Measurements from ENCODE around the gene DGKQ. TPM values are rescaled to one million over a fixed set of nuclear protein-coding genes. Genes with fewer than 3 reads are reported as not detected.

Gene DGKQ
- total and polyA plus RNA-seq, 9 of the 15 experiments (the other 6 are each of a cell fraction or from before 2014, with no cell fraction given), result 0.17 to 22.0 (median 5.6) TPM

DNA sequence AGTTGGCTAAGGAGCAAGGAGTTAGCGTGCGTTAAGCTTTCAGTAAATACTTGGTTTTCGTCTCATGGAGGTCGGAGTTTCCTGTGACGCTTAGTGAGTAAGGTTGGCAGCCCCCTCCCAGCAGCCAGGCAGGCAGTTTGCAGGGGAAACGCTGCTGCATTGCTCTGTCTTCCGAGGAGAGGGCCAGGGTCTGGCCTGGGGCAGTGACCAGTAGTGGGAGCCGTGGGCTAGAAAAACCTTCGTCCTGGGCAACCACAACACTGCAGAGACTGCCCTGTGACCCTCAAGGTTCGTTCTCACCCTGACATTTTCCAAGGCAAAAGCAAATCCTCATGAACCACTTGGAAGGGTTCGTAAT lies 40.7 kb downstream of the DGKQ start (continued):
- TF ChIP-seq SMARCA5 (IDR thresholded peaks at IDR 0.05), result 0 out of 2 replicates have a peak, but pooled peaks have one; percentile 16
- no peak for TF ChIP-seq NCOA1 (IDR thresholded peaks at IDR 0.05; ENCODE audit: low read depth)
- TF ChIP-seq ZNF444 (CRISPR knock-in tag; IDR thresholded peaks at IDR 0.05), result no peak
- TF ChIP-seq, protein P1, sequence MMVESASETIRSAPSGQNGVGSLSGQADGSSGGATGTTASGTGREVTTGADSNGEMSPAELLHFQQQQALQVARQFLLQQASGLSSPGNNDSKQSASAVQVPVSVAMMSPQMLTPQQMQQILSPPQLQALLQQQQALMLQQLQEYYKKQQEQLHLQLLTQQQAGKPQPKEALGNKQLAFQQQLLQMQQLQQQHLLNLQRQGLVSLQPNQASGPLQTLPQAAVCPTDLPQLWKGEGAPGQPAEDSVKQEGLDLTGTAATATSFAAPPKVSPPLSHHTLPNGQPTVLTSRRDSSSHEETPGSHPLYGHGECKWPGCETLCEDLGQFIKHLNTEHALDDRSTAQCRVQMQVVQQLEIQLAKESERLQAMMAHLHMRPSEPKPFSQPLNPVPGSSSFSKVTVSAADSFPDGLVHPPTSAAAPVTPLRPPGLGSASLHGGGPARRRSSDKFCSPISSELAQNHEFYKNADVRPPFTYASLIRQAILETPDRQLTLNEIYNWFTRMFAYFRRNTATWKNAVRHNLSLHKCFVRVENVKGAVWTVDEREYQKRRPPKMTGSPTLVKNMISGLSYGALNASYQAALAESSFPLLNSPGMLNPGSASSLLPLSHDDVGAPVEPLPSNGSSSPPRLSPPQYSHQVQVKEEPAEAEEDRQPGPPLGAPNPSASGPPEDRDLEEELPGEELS (CRISPR knock-in tag; IDR thresholded peaks at IDR 0.05; ENCODE audit: borderline replicate concordance), result 0 out of 2 replicates have a peak, but pooled peaks have one; percentile 29
- no peak for TF ChIP-seq NUFIP1 (IDR thresholded peaks at IDR 0.05; ENCODE audit: partially characterized antibody)
- no peak for TF ChIP-seq FOXA3 (CRISPR knock-in tag; conservative IDR thresholded peaks at IDR 0.05 in 1 of 2, IDR thresholded peaks at IDR 0.05 in 1 of 2)
- 0 out of 4 replicates have a peak, but pooled peaks of 1 of the 2 experiments have one; percentile 22 for TF ChIP-seq HDAC1 (IDR thresholded peaks at IDR 0.05)
- 0 out of 2 replicates have a peak, but pooled peaks have one; percentile 0 for TF ChIP-seq PML (IDR thresholded peaks at IDR 0.05; ENCODE audit: low read length)
- TF ChIP-seq ZNF263 (CRISPR knock-in tag; IDR thresholded peaks at IDR 0.05; ENCODE audit: borderline replicate concordance), result 0 out of 2 replicates have a peak, but pooled peaks have one; percentile 8
- TF ChIP-seq, protein P2, sequence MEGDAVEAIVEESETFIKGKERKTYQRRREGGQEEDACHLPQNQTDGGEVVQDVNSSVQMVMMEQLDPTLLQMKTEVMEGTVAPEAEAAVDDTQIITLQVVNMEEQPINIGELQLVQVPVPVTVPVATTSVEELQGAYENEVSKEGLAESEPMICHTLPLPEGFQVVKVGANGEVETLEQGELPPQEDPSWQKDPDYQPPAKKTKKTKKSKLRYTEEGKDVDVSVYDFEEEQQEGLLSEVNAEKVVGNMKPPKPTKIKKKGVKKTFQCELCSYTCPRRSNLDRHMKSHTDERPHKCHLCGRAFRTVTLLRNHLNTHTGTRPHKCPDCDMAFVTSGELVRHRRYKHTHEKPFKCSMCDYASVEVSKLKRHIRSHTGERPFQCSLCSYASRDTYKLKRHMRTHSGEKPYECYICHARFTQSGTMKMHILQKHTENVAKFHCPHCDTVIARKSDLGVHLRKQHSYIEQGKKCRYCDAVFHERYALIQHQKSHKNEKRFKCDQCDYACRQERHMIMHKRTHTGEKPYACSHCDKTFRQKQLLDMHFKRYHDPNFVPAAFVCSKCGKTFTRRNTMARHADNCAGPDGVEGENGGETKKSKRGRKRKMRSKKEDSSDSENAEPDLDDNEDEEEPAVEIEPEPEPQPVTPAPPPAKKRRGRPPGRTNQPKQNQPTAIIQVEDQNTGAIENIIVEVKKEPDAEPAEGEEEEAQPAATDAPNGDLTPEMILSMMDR (IDR thresholded peaks at IDR 0.05 in 2 of 3, conservative IDR thresholded peaks at IDR 0.05 in 1 of 3; ENCODE audit: insufficient read depth in 2 of 3, low read depth in 1 of 3, low read length in 3 of 3), result peak; percentile 38 to 45 (median 45); a peak in 4 of 6 replicates
- TF ChIP-seq, protein P3, sequence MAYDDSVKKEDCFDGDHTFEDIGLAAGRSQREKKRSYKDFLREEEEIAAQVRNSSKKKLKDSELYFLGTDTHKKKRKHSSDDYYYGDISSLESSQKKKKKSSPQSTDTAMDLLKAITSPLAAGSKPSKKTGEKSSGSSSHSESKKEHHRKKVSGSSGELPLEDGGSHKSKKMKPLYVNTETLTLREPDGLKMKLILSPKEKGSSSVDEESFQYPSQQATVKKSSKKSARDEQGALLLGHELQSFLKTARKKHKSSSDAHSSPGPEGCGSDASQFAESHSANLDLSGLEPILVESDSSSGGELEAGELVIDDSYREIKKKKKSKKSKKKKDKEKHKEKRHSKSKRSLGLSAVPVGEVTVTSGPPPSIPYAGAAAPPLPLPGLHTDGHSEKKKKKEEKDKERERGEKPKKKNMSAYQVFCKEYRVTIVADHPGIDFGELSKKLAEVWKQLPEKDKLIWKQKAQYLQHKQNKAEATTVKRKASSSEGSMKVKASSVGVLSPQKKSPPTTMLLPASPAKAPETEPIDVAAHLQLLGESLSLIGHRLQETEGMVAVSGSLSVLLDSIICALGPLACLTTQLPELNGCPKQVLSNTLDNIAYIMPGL (CRISPR knock-in tag; IDR thresholded peaks at IDR 0.05), result 0 out of 2 replicates have a peak, but pooled peaks have one; percentile 9
- TF ChIP-seq, protein P4, sequence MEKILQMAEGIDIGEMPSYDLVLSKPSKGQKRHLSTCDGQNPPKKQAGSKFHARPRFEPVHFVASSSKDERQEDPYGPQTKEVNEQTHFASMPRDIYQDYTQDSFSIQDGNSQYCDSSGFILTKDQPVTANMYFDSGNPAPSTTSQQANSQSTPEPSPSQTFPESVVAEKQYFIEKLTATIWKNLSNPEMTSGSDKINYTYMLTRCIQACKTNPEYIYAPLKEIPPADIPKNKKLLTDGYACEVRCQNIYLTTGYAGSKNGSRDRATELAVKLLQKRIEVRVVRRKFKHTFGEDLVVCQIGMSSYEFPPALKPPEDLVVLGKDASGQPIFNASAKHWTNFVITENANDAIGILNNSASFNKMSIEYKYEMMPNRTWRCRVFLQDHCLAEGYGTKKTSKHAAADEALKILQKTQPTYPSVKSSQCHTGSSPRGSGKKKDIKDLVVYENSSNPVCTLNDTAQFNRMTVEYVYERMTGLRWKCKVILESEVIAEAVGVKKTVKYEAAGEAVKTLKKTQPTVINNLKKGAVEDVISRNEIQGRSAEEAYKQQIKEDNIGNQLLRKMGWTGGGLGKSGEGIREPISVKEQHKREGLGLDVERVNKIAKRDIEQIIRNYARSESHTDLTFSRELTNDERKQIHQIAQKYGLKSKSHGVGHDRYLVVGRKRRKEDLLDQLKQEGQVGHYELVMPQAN (IDR thresholded peaks at IDR 0.05; ENCODE audit: borderline replicate concordance), result peak; percentile 48; the same call in 1 of the 2 replicates
- peak; percentile 11; the same call in 1 of the 2 replicates for TF ChIP-seq ZBTB7A (IDR thresholded peaks at IDR 0.05; ENCODE audit: borderline replicate concordance, control insufficient read depth, low read depth, low read length)
- TF ChIP-seq, protein P5, sequence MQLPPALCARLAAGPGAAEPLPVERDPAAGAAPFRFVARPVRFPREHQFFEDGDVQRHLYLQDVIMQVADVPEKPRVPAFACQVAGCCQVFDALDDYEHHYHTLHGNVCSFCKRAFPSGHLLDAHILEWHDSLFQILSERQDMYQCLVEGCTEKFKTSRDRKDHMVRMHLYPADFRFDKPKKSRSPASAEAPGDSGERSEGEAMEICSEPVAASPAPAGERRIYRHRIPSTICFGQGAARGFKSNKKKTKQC (CRISPR knock-in tag; IDR thresholded peaks at IDR 0.05), result 0 out of 2 replicates have a peak, but pooled peaks have one; percentile 42
